K562 (cell line): ENCODE data around the gene SOX18. TPM values are rescaled to one million over a fixed set of nuclear protein-coding genes. Genes with fewer than 3 reads are reported as not detected.

Experiments used
- CEBPZ ChIP-seq: fragments of 150-350 bp; IDR thresholded peaks from 2 replicates; pipeline ENCODE4 v1.6.1; 2014; ENCODE audit warnings: low read depth, mild to moderate bottlenecking, low read length, borderline replicate concordance
- ERF ChIP-seq: fragments of 450-650 bp; formaldehyde crosslinking; IDR thresholded peaks from 2 replicates; pipeline ENCODE4 v1.4.0; 2020; ENCODE audit warnings: mild to moderate bottlenecking, mixed read lengths
- PHF20 ChIP-seq: fragments of 450-650 bp; IDR thresholded peaks from 2 replicates; pipeline ENCODE4 v1.6.1; 2018; ENCODE audit not compliant: partially characterized antibody
- SIN3B ChIP-seq: fragments of 450-650 bp; IDR thresholded peaks from 2 replicates; pipeline ENCODE4 v1.6.1; 2017; ENCODE audit warnings: low read depth, mild to moderate bottlenecking, moderate library complexity
- ZNF239 ChIP-seq: fragments of 250-450 bp; sonication (Bioruptor Pico); IDR thresholded peaks from 2 replicates; pipeline ENCODE4 v1.4.0; 2020; ENCODE audit warnings: mild to moderate bottlenecking
- polyA plus RNA-seq, 8 experiments: library from polyadenylated mRNA; depleted of rRNA in 4 of 8; stranded (reverse) in 5 of 8; unstranded in 3 of 8; fragments of >200 nt; fragmentation: Nextera tagmentation in 2 of 8; fragmentation: Illumina TruSeq in 1 of 8; extraction: Ambion mirVana in 2 of 8; extraction: Trizol in 1 of 8; gene quantifications; 2 replicates each; pipeline versions ENCODE4 v1.2.1 to v1.2.3, GENCODE V29; 2011 to 2014; ENCODE audit warnings: inconsistent platforms in 1 of 8, missing spikeins in 1 of 8
- total RNA-seq, 7 experiments: library from RNA; depleted of rRNA in 6 of 7; stranded (reverse); fragments of >200 nt in 6 of 7; fragmentation: Illumina TruSeq in 2 of 7; extraction: Trizol in 2 of 7; gene quantifications; 2 replicates each; pipeline versions ENCODE4 v1.2.1 to v1.2.3, GENCODE V29; 2011 to 2021; ENCODE audit warnings: low replicate concordance in 1 of 7
- TF ChIP-seq, protein P1 (sequence below): sonication (generic); formaldehyde crosslinking; IDR thresholded peaks from 2 replicates; pipeline ENCODE4 v1.9.0; 2022; ENCODE audit warnings: mild to moderate bottlenecking, missing genetic modification reagents
- TF ChIP-seq, protein P2 (sequence below): fragments of 450-650 bp; IDR thresholded peaks from 2 replicates; pipeline ENCODE4 v1.6.1; 2016; ENCODE audit warnings: mild to moderate bottlenecking, moderate library complexity

SOX18 gene
- total and polyA plus RNA-seq, 9 of the 15 experiments (the other 6 are each of a cell fraction or from before 2014, with no cell fraction given): 0.15 to 19.8 (median 0.33) TPM

DNA sequence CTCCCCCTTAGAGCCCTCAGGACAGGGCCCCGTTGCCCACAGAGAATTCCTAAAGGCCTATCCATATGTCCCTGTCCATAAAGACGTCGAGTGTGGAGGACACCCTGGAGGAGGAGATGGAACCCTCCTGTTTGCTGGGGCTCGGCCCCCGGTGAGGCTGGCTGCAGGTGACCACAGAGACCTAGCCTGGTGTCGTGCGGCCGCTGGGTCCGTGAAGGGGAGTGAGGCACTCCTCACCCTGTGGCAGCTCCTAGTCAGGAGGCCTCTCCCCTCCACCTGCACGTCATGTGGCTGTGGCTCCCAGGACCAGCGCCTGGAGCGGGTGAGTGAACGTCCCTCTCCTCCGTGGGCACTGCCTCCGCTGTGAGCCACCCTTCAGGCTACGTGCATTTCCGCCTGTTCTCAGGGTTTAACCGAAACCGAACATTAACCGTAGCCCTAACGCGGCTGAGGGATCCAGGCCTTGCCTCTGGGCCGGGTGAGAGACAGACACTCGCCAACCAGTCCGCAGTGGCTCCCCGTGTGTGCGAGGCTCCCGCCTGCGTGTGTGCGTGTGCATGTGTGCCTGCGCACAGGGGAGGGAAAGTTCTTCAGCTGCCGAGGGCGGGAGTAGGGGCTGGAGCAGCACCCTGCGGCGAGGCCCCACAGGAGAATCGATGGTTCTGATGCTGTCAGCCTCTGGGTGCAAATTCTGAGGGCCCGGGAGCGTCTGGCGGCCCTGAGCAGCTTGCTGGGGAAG lies 7.6 kb upstream of the SOX18 start (continued):
- TF ChIP-seq CEBPZ (no peak), ERF (CRISPR knock-in tag) (no peak), SIN3B (no peak), ZNF239 (CRISPR knock-in tag) (no peak), PHF20 (no peak)
- TF ChIP-seq, protein P1, sequence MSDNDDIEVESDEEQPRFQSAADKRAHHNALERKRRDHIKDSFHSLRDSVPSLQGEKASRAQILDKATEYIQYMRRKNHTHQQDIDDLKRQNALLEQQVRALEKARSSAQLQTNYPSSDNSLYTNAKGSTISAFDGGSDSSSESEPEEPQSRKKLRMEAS (CRISPR knock-in tag): peak; percentile 15; the same call in 1 of the 2 replicates
- TF ChIP-seq, protein P2, sequence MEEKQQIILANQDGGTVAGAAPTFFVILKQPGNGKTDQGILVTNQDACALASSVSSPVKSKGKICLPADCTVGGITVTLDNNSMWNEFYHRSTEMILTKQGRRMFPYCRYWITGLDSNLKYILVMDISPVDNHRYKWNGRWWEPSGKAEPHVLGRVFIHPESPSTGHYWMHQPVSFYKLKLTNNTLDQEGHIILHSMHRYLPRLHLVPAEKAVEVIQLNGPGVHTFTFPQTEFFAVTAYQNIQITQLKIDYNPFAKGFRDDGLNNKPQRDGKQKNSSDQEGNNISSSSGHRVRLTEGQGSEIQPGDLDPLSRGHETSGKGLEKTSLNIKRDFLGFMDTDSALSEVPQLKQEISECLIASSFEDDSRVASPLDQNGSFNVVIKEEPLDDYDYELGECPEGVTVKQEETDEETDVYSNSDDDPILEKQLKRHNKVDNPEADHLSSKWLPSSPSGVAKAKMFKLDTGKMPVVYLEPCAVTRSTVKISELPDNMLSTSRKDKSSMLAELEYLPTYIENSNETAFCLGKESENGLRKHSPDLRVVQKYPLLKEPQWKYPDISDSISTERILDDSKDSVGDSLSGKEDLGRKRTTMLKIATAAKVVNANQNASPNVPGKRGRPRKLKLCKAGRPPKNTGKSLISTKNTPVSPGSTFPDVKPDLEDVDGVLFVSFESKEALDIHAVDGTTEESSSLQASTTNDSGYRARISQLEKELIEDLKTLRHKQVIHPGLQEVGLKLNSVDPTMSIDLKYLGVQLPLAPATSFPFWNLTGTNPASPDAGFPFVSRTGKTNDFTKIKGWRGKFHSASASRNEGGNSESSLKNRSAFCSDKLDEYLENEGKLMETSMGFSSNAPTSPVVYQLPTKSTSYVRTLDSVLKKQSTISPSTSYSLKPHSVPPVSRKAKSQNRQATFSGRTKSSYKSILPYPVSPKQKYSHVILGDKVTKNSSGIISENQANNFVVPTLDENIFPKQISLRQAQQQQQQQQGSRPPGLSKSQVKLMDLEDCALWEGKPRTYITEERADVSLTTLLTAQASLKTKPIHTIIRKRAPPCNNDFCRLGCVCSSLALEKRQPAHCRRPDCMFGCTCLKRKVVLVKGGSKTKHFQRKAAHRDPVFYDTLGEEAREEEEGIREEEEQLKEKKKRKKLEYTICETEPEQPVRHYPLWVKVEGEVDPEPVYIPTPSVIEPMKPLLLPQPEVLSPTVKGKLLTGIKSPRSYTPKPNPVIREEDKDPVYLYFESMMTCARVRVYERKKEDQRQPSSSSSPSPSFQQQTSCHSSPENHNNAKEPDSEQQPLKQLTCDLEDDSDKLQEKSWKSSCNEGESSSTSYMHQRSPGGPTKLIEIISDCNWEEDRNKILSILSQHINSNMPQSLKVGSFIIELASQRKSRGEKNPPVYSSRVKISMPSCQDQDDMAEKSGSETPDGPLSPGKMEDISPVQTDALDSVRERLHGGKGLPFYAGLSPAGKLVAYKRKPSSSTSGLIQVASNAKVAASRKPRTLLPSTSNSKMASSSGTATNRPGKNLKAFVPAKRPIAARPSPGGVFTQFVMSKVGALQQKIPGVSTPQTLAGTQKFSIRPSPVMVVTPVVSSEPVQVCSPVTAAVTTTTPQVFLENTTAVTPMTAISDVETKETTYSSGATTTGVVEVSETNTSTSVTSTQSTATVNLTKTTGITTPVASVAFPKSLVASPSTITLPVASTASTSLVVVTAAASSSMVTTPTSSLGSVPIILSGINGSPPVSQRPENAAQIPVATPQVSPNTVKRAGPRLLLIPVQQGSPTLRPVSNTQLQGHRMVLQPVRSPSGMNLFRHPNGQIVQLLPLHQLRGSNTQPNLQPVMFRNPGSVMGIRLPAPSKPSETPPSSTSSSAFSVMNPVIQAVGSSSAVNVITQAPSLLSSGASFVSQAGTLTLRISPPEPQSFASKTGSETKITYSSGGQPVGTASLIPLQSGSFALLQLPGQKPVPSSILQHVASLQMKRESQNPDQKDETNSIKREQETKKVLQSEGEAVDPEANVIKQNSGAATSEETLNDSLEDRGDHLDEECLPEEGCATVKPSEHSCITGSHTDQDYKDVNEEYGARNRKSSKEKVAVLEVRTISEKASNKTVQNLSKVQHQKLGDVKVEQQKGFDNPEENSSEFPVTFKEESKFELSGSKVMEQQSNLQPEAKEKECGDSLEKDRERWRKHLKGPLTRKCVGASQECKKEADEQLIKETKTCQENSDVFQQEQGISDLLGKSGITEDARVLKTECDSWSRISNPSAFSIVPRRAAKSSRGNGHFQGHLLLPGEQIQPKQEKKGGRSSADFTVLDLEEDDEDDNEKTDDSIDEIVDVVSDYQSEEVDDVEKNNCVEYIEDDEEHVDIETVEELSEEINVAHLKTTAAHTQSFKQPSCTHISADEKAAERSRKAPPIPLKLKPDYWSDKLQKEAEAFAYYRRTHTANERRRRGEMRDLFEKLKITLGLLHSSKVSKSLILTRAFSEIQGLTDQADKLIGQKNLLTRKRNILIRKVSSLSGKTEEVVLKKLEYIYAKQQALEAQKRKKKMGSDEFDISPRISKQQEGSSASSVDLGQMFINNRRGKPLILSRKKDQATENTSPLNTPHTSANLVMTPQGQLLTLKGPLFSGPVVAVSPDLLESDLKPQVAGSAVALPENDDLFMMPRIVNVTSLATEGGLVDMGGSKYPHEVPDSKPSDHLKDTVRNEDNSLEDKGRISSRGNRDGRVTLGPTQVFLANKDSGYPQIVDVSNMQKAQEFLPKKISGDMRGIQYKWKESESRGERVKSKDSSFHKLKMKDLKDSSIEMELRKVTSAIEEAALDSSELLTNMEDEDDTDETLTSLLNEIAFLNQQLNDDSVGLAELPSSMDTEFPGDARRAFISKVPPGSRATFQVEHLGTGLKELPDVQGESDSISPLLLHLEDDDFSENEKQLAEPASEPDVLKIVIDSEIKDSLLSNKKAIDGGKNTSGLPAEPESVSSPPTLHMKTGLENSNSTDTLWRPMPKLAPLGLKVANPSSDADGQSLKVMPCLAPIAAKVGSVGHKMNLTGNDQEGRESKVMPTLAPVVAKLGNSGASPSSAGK: no peak
